GM21423 (cell line): ENCODE data around the gene UNK.
"Not testable (repeated sequence)": the region's sequence is repeated elsewhere in the genome, so short reads cannot be mapped to it uniquely, and the experiment has no call there.

Experiments used
- ATAC-seq: cut with Tn5 transposase; IDR thresholded peaks from one replicate; pipeline ENCODE4 v1.9.1; 2021; ENCODE audit warnings: mild to moderate bottlenecking, moderate library complexity; ENCODE audit not compliant: unreplicated experiment

The UNK gene

GRCh38 chr17:75793460-75793859 is 8.9 kb downstream of the UNK start:
- no peak for ATAC-seq

DNA sequence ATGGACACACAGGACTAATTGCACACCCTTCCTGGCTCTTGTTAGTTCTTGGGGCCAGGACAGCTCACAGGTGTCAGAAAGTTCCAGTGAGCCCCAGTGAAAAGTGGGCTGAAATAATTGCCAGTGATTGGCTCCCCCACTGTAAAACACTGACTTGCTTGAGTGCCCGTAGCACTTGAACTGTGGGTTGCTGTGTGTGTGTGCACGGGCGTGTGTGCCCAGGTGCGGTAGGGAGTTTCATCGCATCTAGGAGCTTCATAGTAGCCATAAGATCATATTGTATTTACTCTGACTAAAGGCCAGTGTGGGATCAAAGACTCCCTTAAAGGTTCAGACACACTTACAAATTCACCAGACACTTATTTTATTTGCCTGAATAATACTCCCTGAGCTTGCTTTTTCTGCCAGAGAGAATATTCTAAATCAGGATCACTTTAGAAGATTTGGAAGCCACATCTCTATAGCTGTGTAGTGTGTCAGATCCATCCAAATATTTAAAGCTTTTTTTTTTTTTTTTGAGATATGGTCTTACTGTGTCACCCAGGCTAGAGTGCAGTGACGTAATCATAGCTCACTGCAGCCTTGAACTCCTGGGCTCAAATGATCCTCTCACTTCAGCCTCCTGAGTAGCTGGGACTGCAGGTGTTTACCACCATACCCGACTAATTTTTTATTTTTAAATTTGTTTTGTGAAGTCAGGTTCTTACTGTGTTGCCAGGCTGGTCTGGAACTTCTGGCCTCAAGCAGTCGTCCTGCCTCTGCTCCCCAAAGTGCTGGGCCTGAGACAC is 11.4 kb downstream of the UNK start:
- no peak for ATAC-seq

DNA sequence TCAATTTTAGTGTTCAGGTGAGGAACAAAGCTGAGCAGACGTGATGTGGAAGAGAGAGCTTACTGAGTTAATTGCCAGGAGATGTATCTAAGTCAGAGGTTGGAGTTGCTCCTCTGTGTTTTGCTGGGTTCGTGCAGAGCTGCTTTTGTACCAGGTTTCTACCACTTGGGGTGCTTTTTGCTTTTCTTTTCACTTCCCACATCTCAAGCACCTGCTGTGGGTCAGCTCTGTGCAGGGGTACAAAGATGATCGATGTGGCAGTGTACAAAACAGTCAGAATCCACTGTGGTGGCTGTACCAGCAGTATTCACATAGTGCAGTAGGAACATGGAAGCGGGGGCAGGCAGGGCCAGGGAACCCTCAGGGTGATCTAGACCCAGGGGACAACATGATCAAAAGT is 14.8 kb downstream of the UNK start:
- no peak for ATAC-seq

- ATAC-seq = no peak
These were observed 19.3 kb downstream of the UNK start for GRCh38 chr17:75803883-75804282.

GRCh38 chr17:75806822-75807500 is 22.4 kb downstream of the UNK start:
- ATAC-seq = no peak

DNA sequence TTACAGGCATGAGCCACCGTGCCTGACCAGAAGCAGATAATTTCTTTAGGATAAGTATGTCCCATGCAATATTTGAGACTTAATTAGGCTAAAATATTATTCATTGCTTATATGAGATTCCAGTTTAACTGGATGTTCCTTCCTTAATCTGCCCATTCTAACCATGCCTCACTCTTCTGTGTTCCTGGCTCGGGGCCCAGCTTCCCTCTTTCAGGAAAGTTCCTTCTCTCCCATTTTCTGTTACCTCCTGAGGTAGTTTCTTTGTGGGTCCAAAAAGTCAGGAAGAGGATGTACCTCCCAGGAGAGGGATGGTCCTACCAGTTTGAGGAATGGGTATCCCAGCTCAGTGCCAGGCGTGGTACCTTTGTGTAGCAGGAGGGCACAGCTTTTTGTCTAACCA is 23.3 kb downstream of the UNK start:
- no peak for ATAC-seq

DNA sequence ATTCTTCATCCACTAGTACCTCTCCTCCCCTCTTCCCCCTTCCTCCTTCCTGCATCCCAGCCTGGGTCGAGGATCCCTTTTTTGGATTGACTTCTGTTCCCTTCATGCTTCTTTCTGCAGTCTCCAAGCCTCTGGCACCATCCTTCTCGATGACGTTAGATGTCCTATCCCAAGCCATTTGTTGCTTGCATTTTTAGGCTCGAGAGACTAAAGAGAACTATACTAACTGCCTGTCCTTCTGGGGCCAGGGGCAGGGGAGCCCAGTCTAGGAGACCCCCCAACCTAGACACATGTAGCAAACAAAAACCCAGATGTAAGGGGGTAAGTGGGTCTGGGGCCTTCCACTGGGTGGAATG is 23.9 kb downstream of the UNK start:
- ATAC-seq = no peak

- no peak for ATAC-seq
These were observed 24.5 kb downstream of the UNK start for GRCh38 chr17:75808905-75809621.

DNA sequence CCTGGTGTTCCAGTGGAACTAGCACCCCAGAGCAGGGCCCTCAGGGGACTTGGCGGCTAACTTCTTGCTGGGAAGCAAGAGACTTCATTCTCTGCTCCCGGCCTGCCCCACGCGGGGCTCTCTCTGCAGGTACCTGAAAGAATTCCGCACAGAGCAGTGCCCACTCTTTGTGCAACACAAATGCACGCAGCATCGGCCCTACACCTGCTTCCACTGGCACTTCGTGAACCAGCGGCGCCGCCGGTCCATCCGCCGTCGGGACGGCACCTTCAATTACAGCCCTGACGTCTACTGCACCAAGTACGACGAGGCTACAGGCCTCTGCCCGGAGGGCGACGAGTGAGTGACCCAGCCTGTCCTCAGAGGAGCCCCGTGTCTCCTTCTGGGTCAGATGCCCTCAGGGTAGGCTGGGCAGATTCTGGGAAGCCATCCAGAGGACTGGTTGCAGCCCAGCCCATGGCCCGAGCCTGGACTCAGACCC is 25.1 kb downstream of the UNK start:
- no peak for ATAC-seq

- no peak for ATAC-seq
These were observed 25.6 kb downstream of the UNK start for GRCh38 chr17:75810216-75810615.

GRCh38 chr17:75810756-75811155 is 26.1 kb downstream of the UNK start:
- not testable (repeated sequence) for ATAC-seq

DNA sequence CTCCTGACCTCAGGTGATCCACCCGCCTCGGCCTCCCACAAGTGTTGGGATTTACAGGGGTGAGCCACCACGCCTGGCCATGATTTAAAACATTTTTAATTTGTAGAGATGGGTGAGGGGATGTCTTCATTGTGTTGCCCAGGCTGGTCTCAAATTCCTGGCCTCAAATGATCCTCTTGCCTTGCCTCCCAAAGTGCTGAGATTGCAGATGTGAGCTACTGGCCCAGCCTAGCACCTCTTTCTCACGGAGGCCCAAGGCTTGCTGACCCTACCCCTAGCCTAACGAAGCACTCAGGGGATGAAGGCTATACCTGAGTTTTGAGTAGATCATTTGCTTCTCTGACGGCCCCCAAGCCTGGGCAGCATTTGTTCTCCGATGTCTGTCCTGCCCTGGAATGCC is 26.6 kb downstream of the UNK start:
- ATAC-seq = no peak

GRCh38 chr17:75812096-75813013 is 27.7 kb downstream of the UNK start:
- no peak for ATAC-seq

DNA sequence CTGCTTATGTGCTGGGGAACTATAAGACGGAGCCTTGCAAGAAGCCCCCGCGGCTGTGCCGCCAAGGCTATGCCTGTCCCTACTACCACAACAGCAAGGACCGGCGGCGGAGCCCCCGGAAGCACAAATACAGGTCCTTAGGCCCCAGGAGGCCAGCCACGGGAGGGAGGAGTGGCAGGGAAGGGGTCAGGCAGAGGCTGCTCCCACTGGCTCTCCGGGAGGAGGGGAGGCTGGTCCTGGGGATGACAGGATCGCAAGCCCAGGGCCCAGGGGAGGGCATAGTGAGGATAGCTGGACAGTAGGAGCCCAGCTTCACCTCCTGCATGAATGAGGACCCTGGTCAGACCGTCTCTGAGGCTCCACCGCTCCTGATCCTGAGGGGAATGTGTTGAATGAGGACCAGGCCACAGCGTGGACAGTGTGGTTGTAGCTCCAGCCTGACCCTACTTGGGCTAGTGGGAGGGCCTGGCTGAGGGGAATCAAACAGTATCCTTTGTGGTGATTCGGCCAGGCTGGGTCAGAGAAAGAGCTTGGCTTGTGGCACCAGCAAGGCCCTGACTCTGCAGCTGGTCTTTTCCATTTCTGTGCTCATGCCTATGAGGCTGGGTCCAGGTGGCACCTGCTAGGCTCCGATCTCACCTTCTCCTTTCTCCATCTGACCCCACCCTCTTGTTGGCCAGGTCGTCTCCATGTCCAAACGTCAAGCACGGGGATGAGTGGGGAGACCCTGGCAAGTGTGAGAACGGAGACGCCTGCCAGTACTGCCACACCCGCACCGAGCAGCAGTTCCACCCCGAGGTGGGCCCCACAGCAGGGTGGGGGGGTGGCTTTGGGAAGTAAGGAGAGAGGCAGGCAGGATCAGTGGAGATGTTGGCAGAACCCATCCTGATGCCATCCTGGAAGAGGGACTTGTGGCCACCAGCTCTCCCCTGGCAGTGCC is 28.7 kb downstream of the UNK start:
- ATAC-seq = no peak

- no peak for ATAC-seq
These were observed 29.4 kb downstream of the UNK start for GRCh38 chr17:75814021-75814395.

DNA sequence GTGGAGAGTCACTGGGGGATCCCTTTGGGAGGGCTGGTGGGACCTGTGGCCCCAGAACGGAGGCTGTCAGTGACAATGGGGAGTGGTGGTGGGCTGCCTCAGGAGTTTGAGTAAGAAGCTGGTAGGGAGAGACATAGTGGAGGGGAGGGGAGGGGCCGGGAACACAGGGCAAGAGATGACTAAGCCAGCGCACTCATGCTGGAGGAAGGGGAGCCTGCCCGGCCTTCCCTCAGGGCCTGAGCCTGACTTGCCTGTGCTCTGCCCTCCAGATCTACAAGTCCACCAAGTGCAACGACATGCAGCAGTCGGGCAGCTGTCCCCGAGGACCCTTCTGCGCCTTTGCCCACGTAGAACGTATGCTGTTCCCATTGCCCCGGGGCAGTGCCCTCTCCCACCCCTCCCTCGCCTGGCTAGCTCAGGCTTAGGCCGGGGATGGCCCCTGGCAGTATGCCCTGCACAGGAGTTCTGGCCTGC is 30.3 kb downstream of the UNK start:
- no peak for ATAC-seq

GRCh38 chr17:75815399-75815798 is 30.8 kb downstream of the UNK start:
- ATAC-seq = no peak

DNA sequence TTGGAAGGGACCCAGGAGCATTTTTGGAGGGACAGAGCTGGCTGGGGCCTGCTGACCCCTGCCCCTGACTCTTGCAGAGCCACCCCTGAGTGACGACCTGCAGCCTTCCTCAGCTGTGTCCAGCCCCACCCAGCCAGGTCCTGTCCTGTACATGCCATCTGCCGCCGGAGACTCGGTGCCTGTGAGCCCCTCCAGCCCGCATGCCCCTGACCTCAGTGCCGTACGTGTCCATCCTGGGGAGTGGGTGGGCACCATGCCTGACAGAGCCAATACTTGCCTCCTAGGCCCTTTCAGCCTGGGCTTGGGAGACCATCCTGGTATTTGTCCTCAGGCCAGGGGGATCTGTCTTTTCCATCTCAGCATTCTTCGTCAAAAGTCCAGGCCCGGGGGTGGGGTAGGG is 32.1 kb downstream of the UNK start:
- ATAC-seq = no peak

- ATAC-seq = no peak
These were observed 33.0 kb downstream of the UNK start for GRCh38 chr17:75817571-75817970.
